K562 (cell line): Measurements from ENCODE around the gene CRHR2. TPM values are rescaled to one million over a fixed set of nuclear protein-coding genes. Genes with fewer than 3 reads are reported as not detected.

Experiments
- ATAC-seq: fragments of 200-7000 bp; cut with Tn5 transposase; 3 replicates; pipeline ENCODE4 v1.9.1; 2020; ENCODE audit warnings: moderate library complexity
- BruUV-seq: library from RNA; stranded (reverse); fragments of 400-500 nt; replicated peaks from 2 replicates; lab custom pipeline; 2021; lab: Mats Ljungman, UMichigan
- CTCF ChIA-PET: fragments of 300-600 bp; formaldehyde crosslinking; extraction: SDS; loops from one replicate; lab custom pipeline; 2021; ENCODE audit warnings: low intra/inter-chr PET ratio; lab: Yijun Ruan, JAX
- POLR2A ChIA-PET: fragments of 300-600, 350-650 bp; sonication (Branson Sonifier 250); formaldehyde crosslinking; extraction: SDS; loops from one replicate; lab custom pipeline; 2021; ENCODE audit warnings: antibody characterized with exemption, inconsistent platforms; lab: Yijun Ruan, JAX
- DNase-seq, 4 experiments: peaks; one replicate each; pipeline versions ENCODE4 v3.0.0 to v3.0.0-alpha.2; 2011 to 2018; ENCODE audit warnings: low spot score in 3 of 4, mixed read lengths in 3 of 4; ENCODE audit errors: extremely low read depth in 1 of 4
- FAIRE-seq: peaks from 2 replicates; lab custom pipeline; 2011; peaks lifted over from hg19 to GRCh38; lab: Jason Lieb, UNC
- H2AFZ ChIP-seq: 2 replicates; pipeline ENCODE4 v1.6.0; 2011; ENCODE audit warnings: low read depth, low read length, control low read depth, inconsistent platforms
- H3K27ac ChIP-seq: fragments of 200-600 bp; 3 replicates; pipeline ENCODE4 v1.8.0; 2011; ENCODE audit warnings: low read depth, mild to moderate bottlenecking, control low read depth, inconsistent platforms, low read length, moderate library complexity, mixed read lengths; ENCODE audit errors: extremely low read depth
- H3K27me3 ChIP-seq, 2 experiments: fragments of 300-600 bp in 1 of 2; 2 replicates in 1 of 2; 3 replicates in 1 of 2; pipeline versions ENCODE4 v1.6.0 to v1.8.0; 2011; ENCODE audit warnings: inconsistent platforms in 2 of 2, low read length in 2 of 2, mild to moderate bottlenecking in 1 of 2, mixed read lengths in 1 of 2, moderate library complexity in 1 of 2; ENCODE audit not compliant: control insufficient read depth in 2 of 2, insufficient read depth in 2 of 2
- H3K36me3 ChIP-seq: fragments of 300-600 bp; 3 replicates; pipeline ENCODE4 v1.8.0; 2011; ENCODE audit warnings: mild to moderate bottlenecking, low read length, inconsistent platforms; ENCODE audit not compliant: control insufficient read depth, insufficient read depth
- H3K4me1 ChIP-seq, 2 experiments: fragments of 200-600 bp in 1 of 2; replicated peaks in 1 of 2; 2 replicates in 1 of 2; 3 replicates in 1 of 2; pipeline versions ENCODE4 v1.5.1 to v1.8.0; 2011; ENCODE audit warnings: inconsistent platforms in 2 of 2, low read length in 2 of 2, mild to moderate bottlenecking in 1 of 2, mixed read lengths in 1 of 2, moderate library complexity in 1 of 2; ENCODE audit not compliant: control insufficient read depth in 2 of 2, insufficient read depth in 2 of 2
- H3K4me2 ChIP-seq: 2 replicates; pipeline ENCODE4 v1.6.1; 2011; ENCODE audit warnings: low read length, control low read depth, inconsistent platforms, mixed read lengths; ENCODE audit not compliant: insufficient read depth
- H3K4me3 ChIP-seq: fragments of 200-600 bp; sonication (generic), shearing (Covaris generic); 2 replicates; pipeline ENCODE4 v1.5.1; 2016; ENCODE audit warnings: control low read depth, inconsistent platforms
- H3K79me2 ChIP-seq: fragments of 200-600 bp; 3 replicates; pipeline ENCODE4 v1.8.0; 2011; ENCODE audit warnings: low read length, inconsistent platforms; ENCODE audit not compliant: control insufficient read depth, insufficient read depth
- H3K9ac ChIP-seq, 2 experiments: 2 replicates each; pipeline versions ENCODE4 v1.6.0 to v1.6.1; 2011; ENCODE audit warnings: low read depth in 2 of 2, low read length in 2 of 2, control low read depth in 1 of 2, inconsistent platforms in 1 of 2, mild to moderate bottlenecking in 1 of 2, mixed read lengths in 1 of 2; ENCODE audit not compliant: insufficient read depth in 1 of 2
- H3K9me1 ChIP-seq: one replicate; pipeline ENCODE4 v1.6.0; 2011; ENCODE audit warnings: inconsistent platforms, mild to moderate bottlenecking, low read length, moderate library complexity; ENCODE audit not compliant: control insufficient read depth, insufficient read depth
- H3K9me3 ChIP-seq: replicated peaks from 2 replicates; pipeline ENCODE4 v1.5.1; 2011; ENCODE audit warnings: low read depth, low read length, inconsistent platforms; ENCODE audit not compliant: control insufficient read depth, insufficient read depth
- H4K20me1 ChIP-seq: replicated peaks from 2 replicates; pipeline ENCODE4 v1.6.1; 2011; ENCODE audit warnings: low read length, inconsistent platforms, mixed read lengths; ENCODE audit not compliant: control insufficient read depth, insufficient read depth
- ARNT ChIP-seq, 2 experiments: fragments of 450-650 bp; IDR thresholded peaks; 2 replicates each; pipeline ENCODE4 v1.6.1; 2016; ENCODE audit warnings: mild to moderate bottlenecking in 1 of 2
- BRD4 ChIP-seq: fragments of 200-600 bp; sonication (generic); IDR thresholded peaks from 2 replicates; pipeline ENCODE4 v1.6.1; 2017; ENCODE audit warnings: inconsistent platforms
- CBFB ChIP-seq: sonication (generic); formaldehyde crosslinking; IDR thresholded peaks from 2 replicates; pipeline ENCODE4 v1.4.0; 2020; ENCODE audit warnings: mild to moderate bottlenecking, missing genetic modification reagents
- CGGBP1 ChIP-seq: fragments of 250-450 bp; sonication (Bioruptor Pico); IDR thresholded peaks from 2 replicates; pipeline ENCODE4 v1.9.0; 2021; ENCODE audit warnings: mild to moderate bottlenecking
- CXXC5 ChIP-seq: fragments of 250-450 bp; sonication (Bioruptor Pico); IDR thresholded peaks from 2 replicates; pipeline ENCODE4 v1.8.0; 2022; ENCODE audit warnings: inconsistent platforms, mild to moderate bottlenecking, moderate library complexity
- EGR1 ChIP-seq: fragments of 450-650 bp; conservative IDR thresholded peaks from 2 replicates; pipeline ENCODE4 v1.6.1; 2017; ENCODE audit warnings: mild to moderate bottlenecking
- FOXJ2 ChIP-seq: fragments of 200-800 bp; sonication (Bioruptor generic); IDR thresholded peaks from 2 replicates; pipeline ENCODE4 v1.6.1; 2016; ENCODE audit warnings: missing genetic modification characterization, missing compliant biosample characterization
- FOXP1 ChIP-seq: sonication (generic); formaldehyde crosslinking; IDR thresholded peaks from 2 replicates; pipeline ENCODE4 v1.8.0; 2022; ENCODE audit warnings: mild to moderate bottlenecking, missing genetic modification reagents
- HIVEP1 ChIP-seq: fragments of 250-450 bp; sonication (Bioruptor Pico); IDR thresholded peaks from 2 replicates; pipeline ENCODE4 v1.4.0; 2020; ENCODE audit warnings: mild to moderate bottlenecking
- HMGXB4 ChIP-seq: sonication (generic); formaldehyde crosslinking; IDR thresholded peaks from 2 replicates; pipeline ENCODE4 v1.8.1; 2023; ENCODE audit warnings: mild to moderate bottlenecking, missing genetic modification reagents
- MAFK ChIP-seq: IDR thresholded peaks from 2 replicates; pipeline ENCODE4 v1.6.1; 2011; ENCODE audit warnings: low read length, improper control_type of control experiment
- MCM5 ChIP-seq: fragments of 450-650 bp; IDR thresholded peaks from 2 replicates; pipeline ENCODE4 v1.6.1; 2016; ENCODE audit warnings: low read depth
- PRMT5 ChIP-seq: sonication (generic); formaldehyde crosslinking; IDR thresholded peaks from 2 replicates; pipeline ENCODE4 v1.5.0; 2020; ENCODE audit warnings: missing genetic modification reagents
- SMAD1 ChIP-seq: fragments of 150-350 bp; IDR thresholded peaks from 2 replicates; pipeline ENCODE4 v1.6.1; 2014; ENCODE audit warnings: low read length, low read depth; ENCODE audit not compliant: partially characterized antibody
- SMAD2 ChIP-seq: fragments of 150-350 bp; IDR thresholded peaks from 2 replicates; pipeline ENCODE4 v1.6.1; 2014; ENCODE audit warnings: low read depth, mild to moderate bottlenecking, low read length
- SMARCB1 ChIP-seq: IDR thresholded peaks from 2 replicates; pipeline ENCODE4 v1.6.1; 2011; ENCODE audit warnings: improper control_type of control experiment, low read depth; ENCODE audit not compliant: insufficient read length
- SRSF3 ChIP-seq: fragments of 200-400 bp; formaldehyde crosslinking; IDR thresholded peaks from 2 replicates; pipeline ENCODE4 v1.6.1; 2016; ENCODE audit warnings: mild to moderate bottlenecking, low read length, moderate library complexity; ENCODE audit not compliant: insufficient read depth
- TAL1 ChIP-seq: fragments of 450-650 bp; IDR thresholded peaks from 2 replicates; pipeline ENCODE4 v1.6.1; 2016; ENCODE audit warnings: mild to moderate bottlenecking
- TSC22D4 ChIP-seq: fragments of 450-650 bp; IDR thresholded peaks from 2 replicates; pipeline ENCODE4 v1.6.1; 2016; ENCODE audit warnings: missing genetic modification characterization, missing biosample characterization, control low read depth
- ZBED1 ChIP-seq: IDR thresholded peaks from 2 replicates; pipeline ENCODE4 v1.6.1; 2014
- ZEB2 ChIP-seq: fragments of 450-650 bp; IDR thresholded peaks from 2 replicates; pipeline ENCODE4 v1.6.1; 2016
- ZNF140 ChIP-seq: fragments of 250-450 bp; sonication (Bioruptor Pico); IDR thresholded peaks from 2 replicates; pipeline ENCODE4 v1.8.0; 2021; ENCODE audit warnings: moderate library complexity, mild to moderate bottlenecking, inconsistent platforms
- ZNF239 ChIP-seq: fragments of 250-450 bp; sonication (Bioruptor Pico); IDR thresholded peaks from 2 replicates; pipeline ENCODE4 v1.4.0; 2020; ENCODE audit warnings: mild to moderate bottlenecking
- WGBS: fragments of 100-300 bp; shearing (Covaris generic); methylation state at CpG from one replicate; pipeline ENCODE4 v1.1.6; 2016; ENCODE audit warnings: low coverage, mixed read lengths; ENCODE audit not compliant: insufficient coverage; ENCODE audit errors: missing lambda C conversion rate; 5-methylcytosine and 5-hydroxymethylcytosine counted together
- in situ Hi-C: fragments of 300-500 bp; cut with MboI; formaldehyde crosslinking; loops from 4 replicates; pipeline ENCODE4 v1.15.0; 2018; ENCODE audit warnings: inconsistent platforms, mixed read lengths
- intact Hi-C: fragments of 100-400 bp; cut with micrococcal nuclease; formaldehyde crosslinking; loops from 2 replicates; pipeline ENCODE4 v1.14.2; 2022
- polyA plus RNA-seq, 8 experiments: library from polyadenylated mRNA; depleted of rRNA in 4 of 8; stranded (reverse) in 5 of 8; unstranded in 3 of 8; fragments of >200 nt; fragmentation: Nextera tagmentation in 2 of 8; fragmentation: Illumina TruSeq in 1 of 8; extraction: Ambion mirVana in 2 of 8; extraction: Trizol in 1 of 8; gene quantifications; 2 replicates each; pipeline versions ENCODE4 v1.2.1 to v1.2.3, GENCODE V29; 2011 to 2014; ENCODE audit warnings: inconsistent platforms in 1 of 8, missing spikeins in 1 of 8
- total RNA-seq, 7 experiments: library from RNA; depleted of rRNA in 6 of 7; stranded (reverse); fragments of >200 nt in 6 of 7; fragmentation: Illumina TruSeq in 2 of 7; extraction: Trizol in 2 of 7; gene quantifications; 2 replicates each; pipeline versions ENCODE4 v1.2.1 to v1.2.3, GENCODE V29; 2011 to 2021; ENCODE audit warnings: low replicate concordance in 1 of 7
- TF ChIP-seq, protein P1 (sequence below), 2 experiments: fragments of 450-650 bp in 1 of 2; sonication (generic) in 1 of 2; formaldehyde crosslinking; conservative IDR thresholded peaks; 2 replicates each; pipeline versions ENCODE4 v1.4.0 to v1.8.1; 2020 to 2022; ENCODE audit warnings: mild to moderate bottlenecking in 1 of 2, missing genetic modification reagents in 1 of 2

Gene CRHR2
- total and polyA plus RNA-seq, 9 of the 15 experiments (the other 6 are each of a cell fraction or from before 2014, with no cell fraction given) = not detected

DNA sequence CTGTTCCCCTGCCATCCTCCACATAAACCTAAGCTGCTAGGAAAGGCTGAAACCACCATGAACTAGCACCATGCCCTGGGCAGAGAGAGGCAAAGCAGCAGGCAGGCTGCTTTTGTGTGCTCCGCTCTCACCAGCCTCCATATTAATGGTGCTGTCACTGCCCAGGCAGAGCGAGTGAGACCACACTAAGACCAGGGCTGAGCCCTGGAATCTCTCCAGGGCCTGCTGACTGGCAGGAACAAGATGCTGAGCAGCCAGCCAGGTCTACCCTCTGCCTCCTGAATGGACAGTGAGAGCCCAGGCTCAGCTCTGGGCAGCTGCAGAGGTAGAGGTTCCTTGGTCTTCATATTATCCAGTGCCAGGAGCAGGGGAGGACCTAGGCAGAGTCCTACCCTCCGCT is 1.6 kb upstream of the CRHR2 start (continued):
- TF ChIP-seq SRSF3 = no peak
- no peak for TF ChIP-seq MCM5
- no peak for TF ChIP-seq CGGBP1 (CRISPR knock-in tag)
- TF ChIP-seq ZNF239 (CRISPR knock-in tag) = no peak
- TF ChIP-seq TSC22D4 (tag) = no peak

GRCh38 chr7:30683306-30683705 is 1.1 kb upstream of the CRHR2 start:
- no peak for FAIRE-seq
- WGBS = 4% methylated on average over 5 of the region's 5 CpGs
- CTCF ChIA-PET = no interaction called here
- peaks cover 23% of the 10 kb centered on the region for H4K20me1 ChIP-seq
- H3K36me3 ChIP-seq = no peaks in the 10 kb centered on the region
- TF ChIP-seq CBFB (CRISPR knock-in tag) (no peak), ARNT (IDR thresholded peaks at IDR 0.05) (no peak), FOXJ2 (no peak), HMGXB4 (no peak), EGR1 (no peak), TAL1 (no peak), BRD4 (no peak), MAFK (no peak), ZNF140 (no peak), PRMT5 (CRISPR knock-in tag) (no peak), ZBED1 (no peak), HIVEP1 (CRISPR knock-in tag) (no peak), ZEB2 (no peak), FOXP1 (no peak), SMAD2 (no peak), SMAD1 (no peak), CXXC5 (CRISPR knock-in tag) (no peak), SMARCB1 (no peak)
- TF ChIP-seq, protein P1, sequence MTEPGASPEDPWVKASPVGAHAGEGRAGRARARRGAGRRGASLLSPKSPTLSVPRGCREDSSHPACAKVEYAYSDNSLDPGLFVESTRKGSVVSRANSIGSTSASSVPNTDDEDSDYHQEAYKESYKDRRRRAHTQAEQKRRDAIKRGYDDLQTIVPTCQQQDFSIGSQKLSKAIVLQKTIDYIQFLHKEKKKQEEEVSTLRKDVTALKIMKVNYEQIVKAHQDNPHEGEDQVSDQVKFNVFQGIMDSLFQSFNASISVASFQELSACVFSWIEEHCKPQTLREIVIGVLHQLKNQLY (CRISPR knock-in tag; conservative IDR thresholded peaks at IDR 0.05) = no peak
- no peaks in the 10 kb centered on the region for H3K79me2 ChIP-seq
- no peaks in the 10 kb centered on the region for H3K9me1 ChIP-seq
- no peak overlapping the region for H3K4me3 ChIP-seq
- H3K4me1 ChIP-seq = peaks cover 0 to 15% of the 10 kb centered on the region in 2 experiments; a peak in 1 of 5 replicates
- H3K27me3 ChIP-seq = peaks cover 22 to 61% of the 10 kb centered on the region in 2 experiments
- no peak overlapping the region for H3K9ac ChIP-seq
- intact Hi-C loops (no loop called here), in situ Hi-C loops (no loop called here)
- no peak for DNase-seq
- no peak overlapping the region for H2AFZ ChIP-seq
- no TSS peak for BruUV-seq
- POLR2A ChIA-PET = interaction anchor here (1.0 to 1.5 kb wide), 3 partner anchors 9 to 19 kb away, joined by 3 to 4 read pairs (median 3); no protein-coding TSS in a partner anchor
- H3K4me2 ChIP-seq = no peak overlapping the region
- H3K27ac ChIP-seq = no peak overlapping the region
- no peak for ATAC-seq
- no peaks in the 10 kb centered on the region for H3K9me3 ChIP-seq
